ENCODE results near the gene FAM222B. TPM values are rescaled to one million over a fixed set of nuclear protein-coding genes. Genes with fewer than 3 reads are reported as not detected.
"Not testable (repeated sequence)": the region's sequence is repeated elsewhere in the genome, so short reads cannot be mapped to it uniquely, and the experiment has no call there.

Gene FAM222B
- total RNA-seq, 1 donor from 2014 or later = 17.4 TPM

DNA sequence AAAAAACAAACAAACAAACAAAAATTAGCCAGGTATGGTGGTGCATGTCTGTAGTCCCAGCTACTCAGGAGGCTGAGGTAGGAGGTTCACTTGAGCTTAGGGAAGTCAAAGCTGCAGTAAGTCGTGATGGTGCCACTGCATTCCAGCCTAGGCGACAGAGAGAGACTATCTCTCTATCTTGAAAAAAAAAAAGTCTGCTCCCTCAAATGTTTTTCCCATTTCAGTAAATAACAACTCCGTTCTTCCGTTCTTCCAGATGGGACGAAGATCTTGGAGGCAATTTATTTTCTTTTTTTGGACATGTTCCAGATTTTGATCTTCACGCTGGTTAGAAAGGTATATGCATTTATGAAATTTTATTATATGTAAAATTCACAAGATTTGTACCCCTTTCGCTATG is 31.2 kb upstream of the FAM222B start:
- intact Hi-C loops (cut with micrococcal nuclease) = no loop called here

DNA sequence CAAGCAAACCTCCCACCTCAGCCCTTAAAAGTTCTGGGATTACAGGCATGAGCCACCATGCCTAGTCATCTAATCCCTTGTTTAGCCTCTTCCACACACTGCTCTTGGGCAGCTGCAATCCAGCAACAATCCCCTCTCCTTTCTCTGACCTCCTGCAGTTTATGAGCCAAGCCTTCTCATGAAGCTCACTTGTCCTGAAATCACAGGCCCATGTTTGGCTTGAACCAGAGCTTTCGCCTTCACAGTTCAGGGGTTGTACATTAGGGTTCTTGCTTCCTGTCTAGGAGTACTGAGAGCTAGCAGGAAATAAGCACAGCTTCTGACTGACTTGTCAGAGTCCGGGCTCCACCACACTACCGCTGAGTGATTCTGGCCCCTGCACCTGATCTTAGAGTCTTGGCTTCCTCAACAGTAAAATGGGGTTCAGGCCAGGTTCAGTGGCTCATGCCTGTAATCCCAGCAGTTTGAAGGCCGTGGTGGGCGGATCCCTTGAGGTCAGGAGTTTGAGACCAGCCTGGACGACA is 28.5 kb upstream of the FAM222B start:
- intact Hi-C loops (cut with micrococcal nuclease) = loop anchor here (2.0 kb wide), 1 partner anchor 16 kb away; the partner anchor contains the start of gene ERAL1

DNA sequence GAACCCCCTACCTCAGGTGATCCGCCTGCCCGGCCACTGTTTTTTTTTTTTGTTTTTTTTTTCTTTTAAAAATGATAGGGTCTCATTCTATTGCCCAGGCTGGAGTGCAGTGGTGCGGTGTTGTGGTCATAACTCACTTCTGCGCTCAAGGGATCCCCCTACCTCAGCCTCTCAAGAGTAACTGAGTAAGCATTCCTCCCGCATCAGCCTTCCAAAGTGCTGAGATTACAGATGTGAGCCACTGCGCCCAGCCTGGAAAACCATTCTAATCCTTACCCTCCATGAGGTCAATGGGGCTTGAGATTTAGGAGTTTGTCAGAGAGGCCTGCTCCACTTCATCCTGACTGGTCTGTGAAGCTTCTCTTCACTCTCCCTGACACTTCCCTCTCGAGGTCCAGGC is 24.7 kb upstream of the FAM222B start:
- intact Hi-C loops (cut with micrococcal nuclease) = no loop called here

DNA sequence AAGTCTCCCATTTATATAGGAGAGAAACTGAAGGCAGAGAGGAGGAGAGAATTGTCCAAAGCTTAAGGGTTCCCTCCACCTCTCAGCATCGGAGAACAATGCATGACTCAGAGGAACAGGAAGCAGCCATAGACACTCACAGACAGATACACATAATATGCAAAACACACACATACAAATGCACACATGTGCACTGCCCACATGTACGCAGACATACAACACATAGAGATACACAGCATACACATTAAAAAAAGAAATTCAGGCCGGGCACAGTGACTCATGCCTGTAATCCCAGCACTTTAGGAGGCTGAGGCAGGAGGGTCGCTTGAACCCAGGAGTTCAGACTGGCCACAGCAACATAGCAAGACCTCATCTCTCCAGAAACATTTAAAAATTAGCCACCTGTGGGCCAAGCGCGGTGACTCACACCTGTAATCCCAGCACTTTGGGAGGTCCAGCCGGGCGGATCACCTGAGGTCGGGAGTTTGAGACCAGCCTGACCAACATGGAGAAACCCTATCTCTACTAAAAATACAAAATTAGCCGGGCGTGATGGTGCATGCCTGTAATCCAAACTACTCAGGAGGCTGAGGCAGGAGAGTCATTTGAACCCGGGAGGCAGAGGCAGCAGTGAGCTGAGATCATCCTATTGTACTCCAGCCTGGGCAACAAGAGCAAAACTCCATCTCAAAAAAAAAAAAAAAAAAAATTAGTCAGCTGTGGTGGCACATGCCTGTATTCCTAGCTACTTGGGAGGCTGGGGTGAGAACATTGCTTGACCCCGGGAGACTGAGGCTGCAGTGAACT is 23.6 kb upstream of the FAM222B start:
- intact Hi-C loops (cut with micrococcal nuclease) = no loop called here

DNA sequence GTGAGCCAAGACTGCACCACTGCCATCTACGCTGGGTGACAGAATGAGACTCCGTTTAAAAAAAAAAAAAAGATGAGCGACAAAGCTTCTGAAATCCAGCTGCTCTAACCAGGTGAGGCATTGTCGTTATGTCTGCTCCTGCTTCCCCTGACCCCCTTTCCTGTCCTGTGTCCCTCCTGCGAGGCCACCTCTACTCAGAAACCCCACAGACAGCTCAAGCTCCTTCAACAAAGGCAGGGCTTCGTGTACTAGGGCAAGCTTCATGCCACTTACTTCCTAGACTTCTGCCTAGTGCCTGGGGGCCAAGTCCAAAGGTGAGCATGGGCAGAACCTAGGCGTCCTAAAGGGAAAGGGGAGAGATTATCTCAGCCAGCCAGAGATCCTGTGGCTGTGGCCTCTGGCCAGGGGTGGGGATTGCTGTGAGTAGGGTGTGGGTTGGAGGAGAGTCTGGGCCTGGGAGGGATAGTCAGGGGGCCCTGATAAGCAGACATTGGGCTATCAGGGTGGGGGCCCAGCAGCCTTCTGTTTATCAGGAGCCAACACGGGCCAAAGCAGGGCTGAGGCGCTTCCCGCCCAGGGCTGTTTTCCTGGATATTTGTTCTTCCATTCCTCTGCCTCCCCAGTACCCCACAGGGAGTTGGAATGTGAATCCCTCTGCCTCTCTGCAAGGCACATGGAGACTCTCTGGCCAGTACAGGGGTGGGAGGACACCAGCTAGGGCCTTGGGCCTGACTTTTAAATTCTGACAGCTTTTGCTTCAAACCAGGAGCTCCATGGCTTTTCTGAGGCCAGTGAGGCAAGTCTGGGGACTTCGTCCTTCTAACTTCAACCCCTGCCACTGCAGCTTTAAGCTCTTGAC is 22.6 kb upstream of the FAM222B start:
- intact Hi-C loops (cut with micrococcal nuclease) = no loop called here

DNA sequence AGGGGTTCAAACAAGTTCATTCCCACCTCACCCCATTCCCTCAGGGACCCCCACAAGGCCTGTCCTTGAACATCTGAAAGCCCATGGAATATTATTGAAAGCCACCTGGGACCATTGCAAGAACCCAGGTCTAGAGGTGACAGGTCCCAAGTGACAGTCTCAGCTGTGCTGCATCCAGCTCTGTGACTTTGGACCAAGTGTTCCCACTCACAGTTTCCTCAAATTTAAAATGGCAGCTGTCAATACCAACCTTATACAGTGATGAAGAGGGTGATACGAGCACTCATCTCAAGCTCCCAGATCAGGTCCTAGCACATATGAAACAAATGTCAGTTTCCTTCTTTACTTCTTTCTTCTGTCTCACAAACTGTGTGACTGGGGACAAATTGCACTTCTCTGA is 21.4 kb upstream of the FAM222B start:
- intact Hi-C loops (cut with micrococcal nuclease) = no loop called here

DNA sequence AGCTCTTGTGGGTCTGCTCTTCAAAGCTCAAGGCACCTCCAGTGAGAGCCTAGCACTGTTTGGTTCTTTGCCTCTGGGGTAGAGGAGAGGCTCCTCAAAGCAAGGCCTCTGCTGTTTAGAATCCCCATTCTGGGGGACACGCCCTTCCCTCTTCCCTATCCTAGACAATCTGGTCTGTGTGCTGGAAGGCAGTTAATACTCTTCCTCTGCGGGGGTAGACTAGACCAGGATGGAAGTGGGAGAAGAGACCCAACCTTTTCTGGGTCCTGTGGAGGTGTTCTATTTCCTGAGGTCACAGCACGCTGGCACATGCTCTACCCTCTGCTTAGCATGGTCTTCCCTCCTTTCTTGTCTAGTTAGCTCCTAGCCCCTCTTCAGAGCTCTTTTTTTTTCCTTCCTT is 20.0 kb upstream of the FAM222B start:
- intact Hi-C loops (cut with micrococcal nuclease) = no loop called here

DNA sequence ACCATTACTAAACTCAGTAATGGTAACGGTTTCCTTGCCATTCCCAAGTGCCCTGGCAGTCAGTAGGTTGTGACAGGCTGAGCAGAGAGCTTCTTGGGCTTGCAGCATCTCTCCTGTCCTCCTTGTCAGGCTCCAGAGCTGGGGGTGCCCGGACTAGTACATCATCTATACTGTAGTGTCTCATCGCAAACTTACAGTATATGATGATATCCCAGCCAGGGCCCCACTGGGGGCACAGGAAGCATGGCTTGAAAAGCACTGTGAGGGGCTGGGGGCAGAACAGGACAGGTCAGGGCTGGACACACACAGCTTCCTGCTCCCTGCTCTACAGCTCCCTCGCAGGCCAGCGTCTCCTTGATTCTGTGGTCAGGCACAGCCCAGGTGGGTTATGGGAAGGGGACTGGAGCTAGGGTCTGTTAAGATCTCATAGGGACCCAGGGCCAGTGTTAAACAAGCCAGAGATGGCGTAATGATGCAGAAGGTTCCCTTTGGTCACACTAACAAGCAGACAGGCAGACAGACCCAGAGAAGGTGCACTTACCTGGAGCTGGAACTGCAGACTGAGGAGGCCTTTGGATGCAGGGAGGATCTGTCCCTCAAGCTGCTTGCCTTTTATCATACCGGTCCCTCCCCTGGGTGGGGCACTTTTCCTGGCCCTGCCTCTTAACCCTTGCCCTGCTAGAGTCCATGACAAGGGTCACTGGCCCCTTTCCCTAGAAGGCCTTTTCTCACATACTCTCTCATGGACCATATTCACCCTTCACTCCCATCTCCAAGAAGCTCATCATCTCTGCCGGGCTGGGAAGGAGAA is 19.0 kb upstream of the FAM222B start:
- intact Hi-C loops (cut with micrococcal nuclease) = no loop called here

DNA sequence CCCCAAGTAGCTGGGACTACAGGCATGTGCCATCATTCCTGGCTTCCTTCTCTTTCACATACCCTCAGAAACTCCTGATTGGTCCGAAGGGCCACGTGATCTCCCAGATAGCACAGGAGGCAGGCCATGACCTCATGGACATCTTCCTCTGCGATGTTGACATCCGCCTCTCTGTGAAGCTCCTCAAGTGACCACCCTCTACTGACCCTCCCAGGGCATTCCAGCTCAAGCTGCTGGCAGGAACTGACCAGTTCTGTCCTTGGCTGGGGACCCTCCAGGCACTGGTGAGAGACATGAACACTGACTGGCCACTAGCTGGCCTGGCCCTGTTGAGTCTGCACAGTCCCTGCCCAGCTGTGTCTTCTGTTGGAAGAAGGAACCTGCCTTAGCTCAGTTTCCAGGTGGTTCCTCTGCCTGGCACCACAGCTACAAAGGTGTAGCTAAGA is 17.8 kb upstream of the FAM222B start:
- intact Hi-C loops (cut with micrococcal nuclease) = no loop called here

DNA sequence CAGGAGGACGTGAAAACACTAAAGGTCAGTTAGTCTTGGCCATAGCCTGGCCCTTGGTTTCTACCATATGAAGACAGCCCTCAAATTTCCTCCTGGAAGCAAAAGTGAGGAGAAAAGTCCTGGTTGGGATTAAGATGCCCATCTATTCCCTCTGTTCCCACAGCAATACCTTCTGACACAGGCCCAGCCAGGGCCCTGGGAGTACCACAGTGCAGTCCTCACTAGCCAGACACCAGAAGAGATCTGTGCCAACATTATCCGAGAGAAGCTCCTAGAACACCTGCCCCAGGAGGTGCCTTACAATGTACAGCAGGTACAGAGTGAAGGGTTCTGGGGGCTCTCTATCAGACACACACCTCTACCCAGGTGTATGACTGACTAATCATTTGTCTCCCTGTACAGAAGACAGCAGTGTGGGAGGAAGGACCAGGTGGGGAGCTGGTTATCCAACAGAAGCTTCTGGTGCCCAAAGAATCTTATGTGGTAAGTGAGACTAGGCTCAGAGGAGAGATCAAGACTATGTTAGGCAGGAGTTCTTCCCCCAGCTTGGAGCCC is 16.3 kb upstream of the FAM222B start:
- intact Hi-C loops (cut with micrococcal nuclease) = no loop called here

DNA sequence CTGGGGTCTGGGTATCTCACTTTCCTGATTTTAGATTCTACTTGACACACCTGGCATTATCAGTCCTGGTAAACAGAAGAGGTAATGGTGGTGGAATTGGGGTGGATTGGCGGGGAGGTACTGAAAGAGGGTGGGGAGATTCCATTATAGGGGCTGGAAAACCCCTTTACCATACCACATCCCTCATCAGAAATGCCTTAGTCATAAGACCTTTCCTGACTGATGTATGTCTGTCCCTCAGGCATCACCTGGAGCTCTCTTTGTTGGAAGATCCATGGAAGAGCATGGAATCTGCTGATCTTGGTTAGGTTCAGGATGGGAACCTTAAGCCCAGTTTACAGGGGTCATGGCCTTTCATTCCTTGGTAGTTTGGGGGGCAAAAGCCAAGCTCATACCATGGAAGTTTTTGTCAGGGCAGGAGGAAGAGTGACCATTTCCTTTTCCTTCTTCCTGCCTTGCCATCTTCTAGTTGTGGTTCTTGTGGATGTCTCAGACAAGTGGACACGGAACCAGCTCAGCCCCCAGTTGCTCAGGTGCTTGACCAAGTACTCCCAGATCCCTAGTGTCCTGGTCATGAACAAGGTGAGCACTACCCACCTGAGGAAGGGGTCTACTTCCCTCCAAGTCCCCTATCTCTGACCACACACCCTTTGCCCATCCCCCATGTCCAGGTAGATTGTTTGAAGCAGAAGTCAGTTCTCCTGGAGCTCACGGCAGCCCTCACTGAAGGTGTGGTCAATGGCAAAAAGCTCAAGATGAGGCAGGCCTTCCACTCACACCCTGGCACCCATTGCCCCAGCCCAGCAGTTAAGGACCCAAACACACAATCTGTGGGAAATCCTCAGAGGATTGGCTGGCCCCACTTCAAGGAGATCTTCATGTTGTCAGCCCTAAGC is 15.6 kb upstream of the FAM222B start:
- intact Hi-C loops (cut with micrococcal nuclease) = no loop called here

DNA sequence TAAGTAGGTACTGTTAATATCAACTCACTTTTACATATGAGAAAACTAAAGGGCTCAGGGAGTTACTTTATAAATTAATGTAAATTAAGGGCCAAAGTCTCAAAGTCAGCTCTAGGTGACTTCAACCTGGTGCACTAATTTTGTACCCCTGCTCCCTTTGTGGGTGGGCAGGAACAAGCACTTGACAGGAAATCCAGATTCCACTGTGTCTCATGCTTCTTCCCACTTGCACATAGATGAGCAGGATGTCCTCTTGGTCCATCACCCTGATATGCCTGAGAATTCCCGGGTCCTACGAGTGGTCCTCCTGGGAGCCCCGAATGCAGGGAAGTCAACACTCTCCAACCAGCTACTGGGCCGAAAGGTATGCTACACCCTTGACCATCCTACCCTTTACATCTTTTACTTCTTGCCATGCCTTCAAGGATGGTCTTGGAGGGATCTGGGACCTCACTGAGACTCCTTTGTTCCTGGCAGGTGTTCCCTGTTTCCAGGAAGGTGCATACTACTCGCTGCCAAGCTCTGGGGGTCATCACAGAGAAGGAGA is 13.5 kb upstream of the FAM222B start:
- intact Hi-C loops (cut with micrococcal nuclease) = no loop called here

DNA sequence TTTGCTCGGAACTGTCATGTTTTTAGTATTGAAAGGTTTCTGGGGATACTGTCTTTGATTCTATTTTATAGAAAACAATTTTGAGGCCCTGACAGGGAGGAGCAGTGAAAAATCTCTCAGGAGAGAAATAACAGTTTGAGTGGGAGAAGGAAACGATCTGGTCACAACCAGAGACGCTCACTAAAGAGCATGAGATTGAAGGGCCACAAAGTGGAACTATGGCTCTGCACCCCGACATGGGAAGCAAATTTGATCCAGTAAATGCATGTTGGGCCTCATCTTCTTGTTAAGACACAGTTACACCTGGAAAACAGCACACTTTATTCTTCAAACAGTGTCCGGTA is 12.7 kb upstream of the FAM222B start:
- intact Hi-C loops (cut with micrococcal nuclease) = loop anchor here (2.0 kb wide), 2 partner anchors 15 to 47 kb away; partner anchors contain the start of gene DHRS13

DNA sequence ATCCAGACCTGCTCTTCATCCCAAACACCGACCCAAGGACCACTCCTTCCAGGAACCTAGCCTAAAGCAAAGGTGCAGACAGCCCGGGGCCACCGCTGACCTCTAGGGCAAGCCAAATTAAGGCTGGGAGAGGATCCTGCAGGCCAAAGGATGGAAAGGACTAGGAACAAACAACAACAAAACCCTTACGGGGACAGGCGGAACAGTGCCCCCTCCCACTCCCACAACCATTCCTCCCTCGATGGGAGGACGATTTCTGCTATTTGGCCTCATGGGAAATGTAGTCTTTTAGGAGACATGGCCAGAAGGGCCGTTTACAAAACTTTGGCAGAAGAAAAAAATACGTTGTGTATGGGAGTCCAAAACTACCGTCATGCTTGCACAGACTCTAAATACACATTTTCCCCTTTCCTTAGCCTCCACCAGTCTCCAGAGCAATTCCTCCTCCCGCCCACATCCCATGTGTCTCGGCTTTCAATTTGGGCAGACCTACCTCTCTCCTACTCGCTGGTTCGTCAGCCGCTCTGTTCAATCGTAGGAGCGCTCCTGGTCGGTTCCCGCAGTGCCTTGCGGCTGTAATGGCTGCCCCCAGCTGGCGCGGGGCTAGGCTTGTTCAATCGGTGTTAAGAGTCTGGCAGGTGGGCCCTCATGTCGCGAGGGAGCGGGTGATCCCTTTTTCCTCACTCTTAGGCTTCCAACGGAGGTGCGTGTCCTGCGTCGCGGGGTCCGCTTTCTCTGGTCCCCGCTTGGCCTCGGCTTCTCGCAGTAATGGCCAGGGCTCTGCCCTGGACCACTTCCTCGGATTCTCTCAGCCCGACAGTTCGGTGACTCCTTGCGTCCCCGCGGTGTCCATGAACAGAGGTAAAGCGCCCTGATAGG is 12.1 kb upstream of the FAM222B start, which contains the start of gene ERAL1:
Gene ERAL1 (plus strand): TSS at position 560 of the 879 bp plus-strand sequence. CDS start 19 bp downstream, at position 579.
- intact Hi-C loops (cut with micrococcal nuclease) = loop anchor here (2.0 kb wide), 2 partner anchors 16 to 48 kb away; partner anchors contain the start of gene DHRS13

DNA sequence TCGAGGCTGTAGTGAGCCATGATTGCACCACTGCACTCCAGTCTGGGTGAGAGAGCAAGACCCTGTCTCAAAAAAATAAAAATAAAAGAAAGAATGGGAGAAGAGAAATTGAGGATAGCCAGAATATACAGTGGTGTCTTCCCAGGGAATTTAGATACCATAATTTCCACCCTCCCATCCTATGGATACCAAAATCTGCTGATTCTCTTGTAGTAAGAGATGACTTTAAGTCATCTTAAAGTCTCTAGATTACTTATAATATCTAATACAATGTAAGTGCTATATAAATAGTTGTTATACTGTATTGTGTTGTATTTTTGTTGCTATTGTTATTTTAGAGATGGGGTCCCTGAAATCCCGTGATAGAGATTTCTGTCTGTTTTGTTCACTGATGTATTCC is 10.7 kb upstream of the FAM222B start:
- intact Hi-C loops (cut with micrococcal nuclease) = no loop called here

DNA sequence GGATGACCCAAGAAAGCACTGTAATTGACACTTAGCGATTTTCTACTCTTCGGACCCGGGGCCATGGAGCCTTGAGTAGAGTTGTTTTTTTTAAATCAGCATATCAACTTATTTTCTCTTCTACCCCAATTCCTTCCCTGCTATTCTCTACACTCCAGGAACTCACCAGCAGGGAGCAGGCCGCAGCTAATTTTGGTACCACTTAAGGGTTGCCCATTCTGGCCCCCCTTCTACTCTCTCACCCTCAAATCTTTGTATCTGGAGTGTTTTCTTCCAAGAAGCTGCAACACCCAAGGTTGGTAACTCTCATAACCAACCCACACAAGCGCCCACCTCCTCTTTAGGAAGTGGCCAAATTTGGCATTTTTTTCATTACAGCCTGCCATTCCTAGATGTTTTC is 6.7 kb upstream of the FAM222B start:
- intact Hi-C loops (cut with micrococcal nuclease) = loop anchor here (2.0 kb wide), 1 partner anchor 68 kb away; no protein-coding TSS in a partner anchor

DNA sequence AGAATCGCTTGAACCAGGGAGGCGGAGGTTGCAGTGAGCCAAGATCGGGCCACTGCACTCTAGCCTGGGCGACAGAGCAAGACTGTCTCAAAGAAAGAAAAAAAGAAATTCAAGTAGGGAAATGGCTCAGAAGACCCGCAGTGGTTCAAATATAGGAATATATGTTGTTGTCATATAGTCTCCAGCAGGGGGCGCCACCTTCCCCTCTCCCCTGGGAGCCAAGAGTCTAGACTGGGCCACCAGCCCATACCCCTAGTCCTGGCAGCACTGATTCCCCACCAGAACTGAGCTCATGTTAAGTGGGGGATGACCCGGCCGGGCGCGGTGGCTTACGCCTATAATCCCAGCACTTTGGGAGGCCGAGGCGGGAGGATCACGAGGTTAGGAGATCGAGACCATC is 6.1 kb upstream of the FAM222B start:
- intact Hi-C loops (cut with micrococcal nuclease) = loop anchor here (2.0 kb wide), 1 partner anchor 68 kb away; no protein-coding TSS in a partner anchor

DNA sequence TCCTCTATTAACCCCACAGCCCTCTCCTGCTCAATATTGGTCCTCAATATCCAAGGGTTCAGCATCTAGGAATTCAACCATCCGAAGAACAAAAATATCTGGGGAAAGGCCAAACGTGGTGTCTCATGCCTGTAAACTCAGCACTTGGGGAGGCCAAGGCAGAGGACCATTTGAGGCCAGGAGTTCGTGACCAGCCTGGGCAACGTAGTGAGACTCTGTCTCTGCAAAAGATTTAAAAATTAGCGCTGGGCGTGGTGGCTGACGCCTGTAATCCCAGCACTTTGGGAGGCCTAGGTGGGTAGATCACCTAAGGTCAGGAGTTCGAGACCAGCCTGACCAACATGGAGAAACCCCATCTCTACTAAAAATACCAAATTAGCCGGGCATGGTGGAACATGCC is 4.1 kb upstream of the FAM222B start:
- intact Hi-C loops (cut with micrococcal nuclease) = not testable (repeated sequence)

All from T-helper 2 cell treated with Interferon-gamma antibody and Interleukin-4, amounts not matched to agents 100 ng/mL and 5 ng/mL, for 36 hours (primary cell).